Heart right ventricle (tissue), 16 donors: ENCODE data around the gene RFT1. TPM values are rescaled to one million over a fixed set of nuclear protein-coding genes. Genes with fewer than 3 reads are reported as not detected.
A peak's percentile ranks its signal among the peaks of the same experiment; 100 is the strongest.

Experiments used
- ATAC-seq, 8 donors: fragments of 200-7000 bp; cut with Tn5 transposase; one replicate each; pipeline ENCODE4 v1.9.1; 2020; ENCODE audit warnings: mild to moderate bottlenecking in 8 of 8, moderate library complexity in 8 of 8, moderate number of reproducible peaks in 1 of 8
- DNase-seq, 2 donors: peaks; one replicate each; pipeline ENCODE4 v3.0.0-alpha.2; 2020
- H3K27ac ChIP-seq, 10 donors: fragments of 200-600 bp; sonication (generic) in 2 of 10; one replicate each; pipeline versions ENCODE4 v1.5.0 to v1.8.0; 2020 to 2022; ENCODE audit warnings: mild to moderate bottlenecking in 3 of 10
- H3K27me3 ChIP-seq, 7 donors: fragments of 200-600 bp; one replicate each; pipeline ENCODE4 v1.8.0; 2021 to 2022; ENCODE audit warnings: mild to moderate bottlenecking in 2 of 7
- H3K36me3 ChIP-seq, 9 donors: fragments of 200-600 bp; sonication (generic) in 1 of 9; one replicate each; pipeline versions ENCODE4 v1.5.0 to v1.8.0; 2020 to 2022; ENCODE audit warnings: mild to moderate bottlenecking in 2 of 9
- H3K4me1 ChIP-seq, 9 donors: fragments of 200-600 bp; sonication (generic) in 1 of 9; one replicate each; pipeline versions ENCODE4 v1.5.0 to v1.8.0; 2020 to 2022; ENCODE audit warnings: mild to moderate bottlenecking in 4 of 9
- H3K4me3 ChIP-seq, 10 donors: fragments of 200-600 bp; sonication (generic) in 2 of 10; one replicate each; pipeline versions ENCODE4 v1.5.0 to v1.8.0; 2020 to 2022; ENCODE audit warnings: mild to moderate bottlenecking in 7 of 10, moderate library complexity in 2 of 10
- H3K9me3 ChIP-seq, 11 donors: fragments of 200-600 bp in 10 of 11; sonication (generic) in 2 of 11; one replicate each; pipeline versions ENCODE4 v1.5.0 to v1.8.0; 2013 to 2022; ENCODE audit warnings: mild to moderate bottlenecking in 2 of 11, control low read depth in 1 of 11, moderate library complexity in 1 of 11
- WGBS, 2 donors: extraction: QIAGEN DNeasy Blood & Tissue Kit; methylation state at CpG; one replicate each; pipeline ENCODE4 v1.1.7; 2013; ENCODE audit warnings: inconsistent platforms in 1 of 2; 5-methylcytosine and 5-hydroxymethylcytosine counted together
- intact Hi-C, 10 donors: fragments of 100-400 bp; cut with DNase I; formaldehyde crosslinking; loops; one replicate each; pipeline versions ENCODE4 v1.11.1 to v1.14.2; 2022
- polyA plus RNA-seq, 2 donors: library from polyadenylated mRNA; stranded (reverse); fragments of 200-250 nt; gene quantifications; one replicate each; pipeline ENCODE4 v1.2.3, GENCODE V29; 2013
- total RNA-seq, 10 donors: library from RNA; stranded (reverse); fragmentation: NEBNext Ultra II Directional in 3 of 10; extraction: Animal tissue kit (Norgen Biotek cat#: 25700) in 3 of 10; gene quantifications; one replicate each; pipeline versions ENCODE4 v1.2.1 to v1.2.4, GENCODE V29; 2021 to 2023
- TF ChIP-seq, protein P1 (sequence below), 9 donors: fragments of 200-600 bp; sonication (generic) in 2 of 9; IDR thresholded peaks; one replicate each; pipeline versions ENCODE4 v1.5.0 to v1.8.0; 2021 to 2022; ENCODE audit warnings: antibody characterized with exemption in 9 of 9, mild to moderate bottlenecking in 5 of 9, moderate library complexity in 1 of 9
- donor health status: Arrhythmogenic right ventricular cardiomyopathy.
- donor health status: ischemic (EF 13 %, LVEDD 7.1; RV severe dilation, severe dysfunction).
- donor health status: healthy with polysubstance abuse.
- donor health status: DM: no; HTN: yes; CAD: no.
- donor health status: DM: no; HTN: no; CAD: no.
- donor health status: ischemic (EF 25% LVEDD 6.9; RV normal size, moderate dysfunction).
- donor health status: ischemic (EF 25% LVEDD 5.7; RV mildly dilated, moderate dysfunction).
- donor health status: healthy.
- donor health status: DM: yes; HTN: yes; CAD: no.
- donor health status: Ischemic cardiomyopathy.
- donor health status: ischemic (EF 35%, LVEDD 5.7; RV mildly dilated, moderate dysfunction).
- donor health status: nonischemic (EF 11% LVEDD 7.7; RV severe dilation, severe dysfunction).
- donor health status: DM: yes; HTN: yes; CAD: no.
- donor health status: PGD.
- donor health status: ischemic (EF 29% LVEDD 5.4; RV normal size, mild dysfunction).
- donor health status: nonischemic (EF 23%, LVEDD 6.1; RV moderate dilation, normal function).

The RFT1 gene
- total and polyA plus RNA-seq, 12 donors: 4.6 to 13.1 (median 9.1) TPM

DNA sequence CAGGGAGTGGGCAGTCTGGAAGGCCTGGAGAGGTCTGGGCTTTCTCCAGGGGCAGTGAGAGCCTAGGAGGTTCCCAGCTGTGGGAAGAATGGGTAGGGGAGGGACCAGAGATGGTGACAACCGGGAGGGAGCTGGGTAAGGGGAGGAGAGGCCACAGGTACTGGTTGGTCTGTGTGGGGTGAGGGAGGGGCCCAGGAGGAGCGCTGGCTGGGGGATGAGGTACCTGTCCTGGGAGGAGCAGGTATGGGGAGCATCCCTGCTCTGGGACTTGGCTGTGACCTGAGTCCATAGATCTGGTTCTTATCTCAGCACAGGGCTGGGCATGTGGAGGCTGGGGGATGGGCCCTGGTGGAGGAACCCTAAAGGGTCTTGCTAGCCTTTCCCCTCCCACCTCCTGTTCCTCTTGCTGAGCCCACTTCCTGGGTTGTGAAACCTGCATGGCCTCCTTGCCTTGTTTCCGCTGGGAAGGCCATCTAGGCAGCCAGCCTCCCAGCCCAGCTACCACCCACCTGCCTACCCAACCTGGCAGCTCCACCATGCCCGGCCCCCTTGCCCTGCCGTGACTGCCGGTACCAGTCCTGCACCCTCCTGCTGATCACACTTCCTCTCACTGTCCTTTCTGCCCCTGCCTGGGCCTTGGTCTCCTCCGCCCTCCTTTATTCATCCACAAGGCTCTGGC is 41.7 kb upstream of the RFT1 start:
- Histone ChIP-seq H3K4me3 (peak overlapping the region in 1 of 10 donors; percentile 45), H3K27ac (peak overlapping the region in 1 of 10 donors; percentile 56), H3K4me1 (peaks cover 3 to 67% (median 11%) of the 10 kb centered on the region in 9 donors), H3K36me3 (peaks cover 0 to 39% (median 0%) of the 10 kb centered on the region in 9 donors), H3K27me3 (no peaks in the 10 kb centered on the region), H3K9me3 (no peaks in the 10 kb centered on the region)
- intact Hi-C loops: no loop called here
- WGBS, 2 donors: 80 to 90% methylated on average over 7 of the region's 7 CpGs
- DNase-seq (no peak), ATAC-seq (no peak)
- TF ChIP-seq, protein P1, sequence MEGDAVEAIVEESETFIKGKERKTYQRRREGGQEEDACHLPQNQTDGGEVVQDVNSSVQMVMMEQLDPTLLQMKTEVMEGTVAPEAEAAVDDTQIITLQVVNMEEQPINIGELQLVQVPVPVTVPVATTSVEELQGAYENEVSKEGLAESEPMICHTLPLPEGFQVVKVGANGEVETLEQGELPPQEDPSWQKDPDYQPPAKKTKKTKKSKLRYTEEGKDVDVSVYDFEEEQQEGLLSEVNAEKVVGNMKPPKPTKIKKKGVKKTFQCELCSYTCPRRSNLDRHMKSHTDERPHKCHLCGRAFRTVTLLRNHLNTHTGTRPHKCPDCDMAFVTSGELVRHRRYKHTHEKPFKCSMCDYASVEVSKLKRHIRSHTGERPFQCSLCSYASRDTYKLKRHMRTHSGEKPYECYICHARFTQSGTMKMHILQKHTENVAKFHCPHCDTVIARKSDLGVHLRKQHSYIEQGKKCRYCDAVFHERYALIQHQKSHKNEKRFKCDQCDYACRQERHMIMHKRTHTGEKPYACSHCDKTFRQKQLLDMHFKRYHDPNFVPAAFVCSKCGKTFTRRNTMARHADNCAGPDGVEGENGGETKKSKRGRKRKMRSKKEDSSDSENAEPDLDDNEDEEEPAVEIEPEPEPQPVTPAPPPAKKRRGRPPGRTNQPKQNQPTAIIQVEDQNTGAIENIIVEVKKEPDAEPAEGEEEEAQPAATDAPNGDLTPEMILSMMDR (IDR thresholded peaks at IDR 0.05): no peak

DNA sequence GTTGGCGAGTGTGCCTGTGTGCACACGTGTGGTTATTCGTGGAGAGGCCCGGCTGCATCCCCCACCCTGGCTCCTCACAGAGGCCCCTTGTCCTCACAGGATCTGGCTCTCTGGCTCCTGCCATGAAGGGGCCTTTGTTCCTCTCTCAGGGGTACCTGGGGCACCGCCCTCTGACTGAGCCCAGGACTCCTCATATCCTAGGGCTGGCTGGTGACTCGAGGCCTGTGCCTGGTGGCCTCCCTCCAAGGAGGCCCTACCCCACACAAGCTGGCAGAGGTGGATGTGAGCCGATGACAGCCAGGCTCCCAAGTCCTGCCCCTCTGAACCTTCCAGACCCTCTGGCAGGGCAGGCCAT is 40.8 kb upstream of the RFT1 start:
- DNase-seq (no peak), ATAC-seq (no peak)
- Histone ChIP-seq H3K4me3 (peak overlapping the region in 1 of 10 donors; percentile 45), H3K9me3 (no peaks in the 10 kb centered on the region), H3K36me3 (peaks cover 0 to 36% (median 0%) of the 10 kb centered on the region in 9 donors), H3K27ac (peak overlapping the region in 1 of 10 donors; percentile 90), H3K4me1 (peaks cover 9 to 76% (median 20%) of the 10 kb centered on the region in 9 donors), H3K27me3 (no peaks in the 10 kb centered on the region)
- WGBS, 2 donors: 78 to 81% methylated on average over 7 of the region's 7 CpGs
- intact Hi-C loops: no loop called here
- TF ChIP-seq, protein P1 (IDR thresholded peaks at IDR 0.05): no peak

DNA sequence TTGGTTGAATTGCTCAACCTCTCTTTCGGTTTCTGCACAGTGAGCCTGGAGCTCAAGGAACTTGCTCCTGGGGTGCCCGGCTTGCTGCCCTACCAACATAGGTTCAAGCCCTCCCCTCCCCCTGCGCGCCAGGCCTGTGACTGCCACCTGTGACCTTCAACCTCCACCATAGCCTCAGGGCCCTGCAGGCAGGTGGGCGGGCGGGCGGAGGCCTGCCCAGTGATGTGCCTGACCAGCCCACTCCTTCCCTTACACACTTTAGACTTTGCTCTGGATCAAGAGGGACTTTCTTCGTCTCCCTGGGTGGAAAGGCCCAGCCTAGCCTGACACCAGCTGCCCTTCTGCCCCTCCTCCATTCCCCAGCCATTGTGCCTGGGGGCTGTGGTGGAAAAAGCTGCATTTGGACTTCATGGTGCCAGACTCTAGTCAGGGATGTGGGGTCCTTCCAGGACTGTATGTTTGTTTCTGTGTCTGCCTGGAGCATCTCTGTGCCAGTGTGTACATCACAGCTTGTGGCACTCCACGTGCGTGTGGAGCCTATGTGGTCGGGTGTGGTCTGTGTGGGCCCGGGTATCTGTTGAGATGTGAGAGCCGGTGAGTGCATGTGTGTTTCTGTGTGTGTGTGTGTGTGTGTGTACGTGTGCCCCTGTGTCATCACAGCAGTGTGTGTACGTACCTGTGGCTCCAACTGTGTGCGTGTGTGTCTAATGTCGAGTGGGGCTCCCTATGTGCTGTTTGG is 40.3 kb upstream of the RFT1 start:
- Histone ChIP-seq H3K27ac (peak overlapping the region in 1 of 10 donors; percentile 90), H3K4me3 (peak overlapping the region in 2 of 10 donors; percentile 7 to 45), H3K36me3 (peaks cover 0 to 30% (median 0%) of the 10 kb centered on the region in 9 donors), H3K27me3 (no peaks in the 10 kb centered on the region), H3K4me1 (peaks cover 9 to 80% (median 22%) of the 10 kb centered on the region in 9 donors), H3K9me3 (no peaks in the 10 kb centered on the region)
- peak in 4 of 8 donors; percentile 5 to 50 (median 24) for ATAC-seq
- 79 to 87% methylated on average over 17 of the region's 17 CpGs for WGBS, 2 donors
- peak in 1 of 2 donors; percentile 36 for DNase-seq
- intact Hi-C loops: no loop called here
- TF ChIP-seq, protein P1 (IDR thresholded peaks at IDR 0.05): no peak

DNA sequence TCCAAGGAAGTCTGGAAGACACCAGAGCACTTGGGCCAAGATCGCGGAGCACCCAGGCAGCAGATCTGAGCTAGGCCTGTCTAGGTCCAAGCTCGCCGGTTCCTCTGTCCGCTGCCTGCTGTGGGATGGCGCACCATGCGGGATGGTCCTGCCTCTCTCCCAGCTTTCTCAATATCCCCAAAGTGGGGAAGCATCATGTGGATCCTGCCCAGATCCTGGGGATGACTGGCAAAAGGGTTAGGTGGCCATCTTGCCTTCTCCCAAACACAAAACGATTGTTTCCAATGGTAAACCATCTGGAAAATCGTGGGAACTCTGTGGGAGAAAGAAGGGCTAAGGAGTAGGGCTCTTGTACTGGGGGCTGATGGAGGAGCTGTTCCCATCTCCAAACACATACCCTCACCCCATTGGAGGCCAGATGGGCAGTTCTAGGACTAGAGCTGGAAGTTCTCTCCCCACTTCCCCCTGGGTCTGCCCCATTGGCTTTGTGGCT is 39.6 kb upstream of the RFT1 start:
- intact Hi-C loops: no loop called here
- H3K9me3 ChIP-seq: no peaks in the 10 kb centered on the region
- H3K27ac ChIP-seq: peak overlapping the region in 2 of 10 donors; percentile 2 to 90
- 94 to 98% methylated on average over 9 of the region's 9 CpGs for WGBS, 2 donors
- TF ChIP-seq, protein P1 (IDR thresholded peaks at IDR 0.05): no peak
- H3K36me3 ChIP-seq: peaks cover 0 to 30% (median 0%) of the 10 kb centered on the region in 9 donors
- peaks cover 9 to 78% (median 22%) of the 10 kb centered on the region in 9 donors for H3K4me1 ChIP-seq
- H3K4me3 ChIP-seq: peak overlapping the region in 1 of 10 donors; percentile 45
- ATAC-seq (no peak), DNase-seq (no peak)
- H3K27me3 ChIP-seq: no peaks in the 10 kb centered on the region
